HG03045 (cell line): ENCODE data around the gene UMODL1.
"Not testable (repeated sequence)": the region's sequence is repeated elsewhere in the genome, so short reads cannot be mapped to it uniquely, and the experiment has no call there.

Experiments used
- ATAC-seq: cut with Tn5 transposase; IDR thresholded peaks from one replicate; pipeline ENCODE4 v1.9.1; 2021; ENCODE audit warnings: mild to moderate bottlenecking, moderate library complexity; ENCODE audit not compliant: unreplicated experiment

The UMODL1 gene

DNA sequence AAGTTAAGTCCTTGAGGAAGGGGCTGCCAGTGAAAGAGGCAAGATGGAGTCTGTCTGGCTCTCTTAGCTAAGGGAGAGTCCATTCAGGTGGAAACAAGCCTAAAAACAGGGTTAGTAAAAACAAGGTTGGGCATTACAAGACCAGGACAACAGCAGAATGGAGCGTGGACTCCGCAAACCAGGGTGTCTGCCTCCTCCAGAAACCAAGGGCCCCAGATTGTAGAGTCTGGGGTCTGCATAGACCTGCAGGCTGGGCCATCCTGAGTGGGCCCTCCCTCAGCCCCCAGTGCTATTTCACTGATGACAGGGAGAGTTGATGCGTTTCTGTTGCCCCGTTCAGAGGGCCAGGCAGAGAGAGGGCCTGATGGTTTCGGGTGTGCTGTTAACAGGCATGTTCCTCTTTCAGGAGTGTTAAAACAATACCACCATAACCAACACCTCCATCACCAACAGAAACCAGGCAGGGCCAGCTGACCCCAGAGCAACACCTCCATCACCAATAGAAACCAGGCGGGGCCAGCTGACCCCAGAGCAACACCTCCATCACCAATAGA lies 6.6 kb downstream of the UMODL1 start:
- ATAC-seq: peak; percentile 82

DNA sequence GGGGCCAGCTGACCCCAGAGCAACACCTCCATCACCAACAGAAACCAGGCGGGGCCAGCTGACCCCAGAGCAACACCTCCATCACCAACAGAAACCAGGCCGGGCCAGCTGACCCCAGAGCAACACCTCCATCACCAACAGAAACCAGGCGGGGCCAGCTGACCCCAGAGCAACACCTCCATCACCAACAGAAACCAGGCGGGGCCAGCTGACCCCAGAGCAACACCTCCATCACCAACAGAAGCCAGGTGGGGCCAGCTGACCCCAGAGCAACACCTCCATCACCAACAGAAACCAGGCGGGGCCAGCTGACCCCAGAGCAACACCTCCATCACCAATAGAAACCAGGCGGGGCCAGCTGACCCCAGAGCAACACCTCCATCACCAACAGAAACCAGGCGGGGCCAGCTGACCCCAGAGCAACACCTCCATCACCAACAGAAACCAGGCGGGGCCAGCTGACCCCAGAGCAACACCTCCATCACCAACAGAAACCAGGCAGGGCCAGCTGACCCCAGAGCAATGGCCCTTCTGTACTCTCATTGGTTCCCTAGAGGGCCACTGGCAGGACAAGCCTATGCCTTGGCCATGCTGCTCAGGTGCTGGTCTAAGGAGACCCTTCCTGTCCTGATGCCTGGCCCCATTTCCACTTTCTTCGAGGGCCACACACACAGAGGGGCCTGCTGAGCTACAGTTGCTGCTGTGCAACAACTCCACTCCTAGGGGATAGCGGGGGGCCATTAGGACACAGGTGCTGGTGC lies 7.3 kb downstream of the UMODL1 start:
- not testable (repeated sequence) for ATAC-seq

DNA sequence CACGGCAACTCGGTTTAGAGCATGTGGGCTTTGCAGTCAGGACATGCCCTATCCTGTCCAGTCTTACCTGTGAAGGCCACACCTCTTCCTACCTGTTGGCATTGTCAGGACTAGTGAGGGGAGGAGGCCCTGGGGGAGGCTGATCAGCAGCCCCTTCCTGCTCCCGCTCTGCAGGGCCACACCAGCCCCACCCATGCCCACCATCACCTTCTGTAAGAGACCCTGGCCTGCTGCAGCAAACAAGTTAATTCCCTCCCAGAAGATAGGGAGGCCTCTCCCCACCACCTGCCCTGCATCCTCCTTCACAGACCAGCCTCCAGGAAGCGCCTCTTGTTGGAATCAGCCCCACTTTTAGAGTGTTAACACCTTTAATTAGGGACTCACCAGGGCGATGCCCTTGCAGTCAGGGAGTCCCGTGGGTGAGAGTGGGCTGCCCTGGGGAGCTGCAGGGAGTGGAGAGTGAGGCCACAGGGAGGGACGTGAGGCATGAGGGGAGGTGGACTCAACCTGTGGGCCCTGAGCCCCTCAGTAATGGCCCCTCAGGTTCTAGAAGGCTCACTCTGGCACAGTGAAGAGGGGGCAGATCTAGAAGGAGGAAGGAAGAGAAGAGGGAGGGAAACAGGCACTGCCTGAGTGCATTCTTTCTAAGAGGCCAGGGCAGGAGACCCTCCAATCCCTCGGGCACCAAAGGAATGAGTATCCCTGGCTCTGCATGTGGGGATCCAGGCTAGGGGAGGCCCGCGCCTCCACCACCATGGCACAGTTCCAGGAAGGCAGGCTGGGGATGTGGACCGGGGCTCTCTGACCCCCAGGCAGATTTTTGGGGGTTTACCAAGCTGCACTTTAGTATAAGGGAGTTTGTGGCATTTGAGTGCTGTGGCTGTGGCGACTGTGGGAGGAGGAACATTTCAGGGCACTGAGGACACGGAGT lies 8.2 kb downstream of the UMODL1 start:
- ATAC-seq: no peak

DNA sequence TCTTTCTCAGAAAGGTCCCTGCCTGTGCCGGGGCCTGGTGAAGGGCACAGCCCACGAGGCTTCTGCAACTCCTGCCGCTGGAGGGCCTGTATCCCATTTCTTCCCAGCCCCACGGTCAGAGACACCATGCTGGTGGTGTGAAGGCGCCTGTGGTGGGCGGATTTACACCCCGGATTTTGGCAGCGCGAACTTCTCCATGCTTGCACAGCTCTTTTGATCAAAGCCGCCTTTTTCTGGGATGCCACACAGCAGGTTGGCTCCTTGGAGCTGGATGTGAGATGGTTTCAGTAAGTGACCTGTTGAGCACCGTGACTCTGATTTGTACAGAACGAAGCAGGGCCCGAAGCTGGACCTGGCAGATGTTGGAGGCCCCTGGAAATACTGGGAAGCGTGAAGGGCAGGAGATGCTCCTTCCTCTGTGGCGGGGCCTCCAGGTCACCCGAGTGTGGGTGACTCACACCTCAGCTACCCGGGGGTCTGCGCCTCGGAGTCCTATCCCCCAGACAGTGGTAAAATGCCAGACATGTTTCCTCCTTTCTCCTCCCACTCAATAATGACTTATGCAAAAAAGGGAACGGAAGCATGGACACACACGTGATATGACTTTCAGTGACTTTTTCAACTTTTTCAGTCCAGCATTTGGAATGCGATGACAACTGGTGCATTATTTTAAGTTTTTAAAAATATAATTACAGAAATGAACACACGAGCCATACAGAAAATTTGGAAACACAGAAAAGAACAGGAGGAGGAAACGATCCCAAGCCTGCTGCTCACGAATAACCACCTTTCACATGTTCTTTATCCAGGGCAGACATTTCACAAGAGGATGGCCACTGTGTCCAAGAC lies 9.0 kb downstream of the UMODL1 start:
- ATAC-seq: no peak

DNA sequence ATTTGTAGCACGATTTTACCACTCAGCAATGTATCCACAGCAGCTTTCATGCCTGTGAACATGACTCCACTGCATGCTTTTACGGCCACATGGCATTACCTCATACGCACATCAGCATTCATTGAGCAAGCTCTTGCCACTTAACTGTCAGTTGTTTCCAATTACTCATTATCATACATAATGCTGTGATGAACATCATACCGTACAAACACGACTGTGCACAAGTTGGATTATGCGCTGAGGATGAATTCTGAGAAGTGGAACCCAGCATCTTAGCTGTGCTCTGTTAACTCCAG lies 9.6 kb downstream of the UMODL1 start:
- no peak for ATAC-seq

DNA sequence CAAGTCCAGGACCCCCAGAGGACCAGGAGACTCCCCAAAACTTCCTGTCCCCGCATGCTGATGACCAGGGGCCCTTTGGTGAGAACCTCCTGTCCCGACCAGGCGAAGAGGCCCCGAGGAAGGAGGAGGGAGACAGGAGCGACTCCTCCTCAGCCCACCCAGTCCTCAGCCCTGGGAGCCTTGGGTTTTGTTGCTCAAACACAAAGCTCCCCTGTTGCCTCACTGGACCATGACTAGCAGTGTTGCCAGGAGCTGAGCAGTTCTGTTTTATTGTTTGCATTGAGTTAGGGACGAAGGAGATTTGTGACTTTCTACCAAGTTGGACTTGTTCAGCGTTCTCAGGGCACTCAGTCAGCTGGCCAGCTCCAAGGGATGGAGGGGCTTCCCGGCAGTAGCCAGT lies 10.0 kb downstream of the UMODL1 start:
- ATAC-seq: no peak

DNA sequence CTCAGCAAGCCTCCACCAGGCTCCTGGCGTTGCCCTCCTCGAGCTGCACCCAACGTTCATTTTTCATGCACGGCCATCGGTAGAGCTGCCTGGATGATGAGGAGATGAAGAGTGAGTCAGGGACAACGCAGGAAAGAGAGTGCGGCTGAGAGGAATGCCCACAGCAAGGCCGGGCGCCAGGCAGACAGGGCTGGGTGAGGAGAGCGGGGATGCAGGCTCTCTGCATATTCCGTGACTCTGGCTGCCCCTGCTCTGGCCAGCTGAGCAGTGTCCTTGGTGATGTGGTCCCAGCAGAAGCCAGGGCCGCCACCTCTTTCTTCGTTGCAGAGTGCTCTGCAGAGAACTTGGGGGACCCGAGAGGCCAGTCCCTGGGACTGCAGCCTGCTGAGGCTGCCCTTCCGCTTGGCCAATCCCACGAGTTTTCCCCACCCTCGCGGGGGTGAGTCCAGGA lies 10.8 kb downstream of the UMODL1 start:
- ATAC-seq: no peak

DNA sequence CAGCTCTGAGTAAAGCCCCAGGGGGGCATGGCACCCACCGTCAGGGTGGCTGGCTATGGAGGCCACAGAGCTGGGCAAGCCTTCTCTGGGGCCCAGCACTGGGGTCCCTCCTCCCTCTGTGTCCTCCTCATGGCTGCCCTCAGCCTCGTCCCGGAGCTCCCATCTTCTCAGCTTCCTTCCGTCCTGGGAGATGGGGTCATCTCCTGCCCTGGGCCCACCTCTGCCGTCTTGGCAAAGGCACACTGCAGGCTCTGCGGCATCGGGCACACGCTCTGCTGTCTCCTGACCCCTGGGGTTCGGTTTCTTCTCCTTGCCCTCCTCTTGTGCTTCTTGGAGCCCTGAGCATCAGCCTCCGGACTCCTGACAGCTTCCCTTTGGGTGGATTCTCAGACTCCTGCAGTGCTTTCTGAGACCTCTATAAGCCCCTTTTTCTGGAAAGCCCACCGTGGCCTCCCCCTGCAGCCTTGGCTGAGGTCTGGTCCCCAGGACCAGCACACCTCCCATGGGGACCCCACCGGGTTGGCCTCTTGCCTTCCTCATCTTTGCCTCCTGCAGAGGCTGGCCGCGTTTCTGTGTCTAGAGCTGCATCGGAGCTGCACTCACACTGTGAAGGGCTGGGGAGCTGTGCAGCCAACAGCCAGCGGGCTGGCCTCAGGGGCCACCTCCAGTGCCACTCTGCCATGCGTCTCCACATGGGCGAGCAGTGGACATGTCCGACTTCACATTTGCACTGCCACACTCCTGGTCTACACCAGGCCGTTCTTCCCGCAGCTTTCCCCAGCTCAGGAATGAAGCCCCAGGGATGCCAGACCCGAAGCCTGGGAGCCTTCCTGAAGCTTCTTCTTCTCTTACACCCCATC lies 11.6 kb downstream of the UMODL1 start:
- ATAC-seq: no peak

DNA sequence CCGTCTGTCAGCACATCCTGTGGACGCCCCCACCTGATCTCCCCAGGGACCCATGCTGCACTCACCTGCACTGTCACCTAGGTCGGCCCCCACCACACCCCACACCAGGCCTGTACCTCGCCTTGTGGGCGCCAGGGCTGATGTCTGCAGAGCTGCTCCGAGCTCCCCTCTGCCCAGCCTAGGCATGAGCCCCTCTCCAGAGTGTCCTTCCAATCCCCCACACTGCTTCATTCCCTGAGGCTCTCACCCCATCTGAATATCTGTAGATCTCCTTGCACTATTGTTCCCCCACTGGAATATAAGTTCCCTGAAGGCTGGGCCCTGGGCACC lies 12.2 kb downstream of the UMODL1 start:
- ATAC-seq: no peak

DNA sequence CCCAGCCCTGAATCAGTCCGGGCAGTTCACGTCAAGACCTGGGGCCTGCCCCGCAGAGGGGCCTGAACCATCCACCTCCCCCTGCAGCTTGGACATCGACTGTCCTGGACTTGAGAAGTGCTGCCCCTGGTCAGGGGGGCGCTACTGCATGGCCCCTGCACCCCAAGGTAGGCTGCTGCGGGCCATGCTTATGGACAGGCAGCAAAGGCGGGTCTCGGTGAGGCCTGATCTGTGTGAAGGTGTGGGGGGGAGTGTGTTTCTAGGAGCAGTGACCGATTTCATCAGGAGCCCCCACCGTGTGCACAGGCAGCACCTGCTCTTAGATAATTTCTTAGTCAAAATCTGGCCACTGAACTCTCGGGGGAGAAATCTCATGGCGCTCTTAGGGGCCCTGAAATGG lies 13.0 kb downstream of the UMODL1 start:
- ATAC-seq: no peak

DNA sequence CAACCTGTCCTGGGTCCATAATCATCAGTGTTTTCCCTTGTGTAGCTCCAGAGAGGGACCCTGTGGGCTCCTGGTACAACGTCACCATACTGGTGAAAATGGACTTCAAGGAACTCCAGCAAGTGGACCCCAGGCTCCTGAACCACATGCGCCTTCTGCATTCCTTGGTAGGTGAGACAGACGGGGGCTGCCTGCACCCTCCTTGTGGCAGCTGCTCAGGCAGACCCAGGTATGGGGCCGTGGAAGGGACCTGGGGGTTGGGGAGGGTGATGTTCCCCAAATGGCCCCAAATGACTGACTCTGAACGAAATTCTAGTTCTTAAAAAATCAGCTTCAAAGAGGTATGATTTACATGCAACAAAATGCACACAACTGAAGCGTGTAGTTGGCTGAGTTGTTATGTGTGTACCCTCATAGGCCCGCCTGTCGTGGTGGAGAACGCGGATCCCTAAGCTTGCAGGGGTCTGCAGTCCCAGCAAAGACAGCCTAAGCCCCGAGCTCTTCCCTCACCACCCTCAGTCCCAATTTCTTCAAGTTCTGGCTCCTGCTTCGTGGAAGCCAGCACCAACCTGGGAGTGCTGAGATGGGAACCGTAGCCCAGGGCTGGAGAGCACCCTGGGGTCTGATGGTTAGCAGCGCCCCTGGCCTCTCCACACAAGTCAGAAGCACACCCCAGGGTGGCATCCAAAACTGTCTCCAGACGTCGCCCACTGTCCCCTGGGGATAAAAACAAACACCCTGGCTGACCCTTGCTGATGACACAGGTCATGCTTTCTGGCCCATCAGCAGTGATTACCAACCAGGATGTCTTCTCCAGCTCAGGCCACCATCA lies 14.3 kb downstream of the UMODL1 start:
- ATAC-seq: no peak

DNA sequence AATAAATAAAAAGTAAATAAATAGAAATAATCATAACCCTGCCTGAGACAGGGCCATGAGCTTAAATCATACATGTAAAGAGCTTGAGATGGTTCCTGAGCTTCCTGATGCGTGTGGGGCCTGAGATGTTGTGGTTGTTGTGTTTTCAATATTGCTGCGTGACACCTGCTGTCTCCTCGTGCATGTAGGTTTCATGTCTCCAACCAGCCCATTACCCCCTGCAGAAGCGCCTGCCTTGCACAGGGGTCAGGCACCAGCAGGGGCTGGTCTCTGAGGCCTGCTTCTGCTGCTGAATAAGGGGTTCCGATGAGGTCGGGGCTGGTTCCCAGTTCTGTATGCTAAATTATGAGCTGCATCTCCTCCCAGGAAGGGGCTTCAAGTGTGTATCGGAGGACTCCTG lies 15.9 kb downstream of the UMODL1 start:
- no peak for ATAC-seq

DNA sequence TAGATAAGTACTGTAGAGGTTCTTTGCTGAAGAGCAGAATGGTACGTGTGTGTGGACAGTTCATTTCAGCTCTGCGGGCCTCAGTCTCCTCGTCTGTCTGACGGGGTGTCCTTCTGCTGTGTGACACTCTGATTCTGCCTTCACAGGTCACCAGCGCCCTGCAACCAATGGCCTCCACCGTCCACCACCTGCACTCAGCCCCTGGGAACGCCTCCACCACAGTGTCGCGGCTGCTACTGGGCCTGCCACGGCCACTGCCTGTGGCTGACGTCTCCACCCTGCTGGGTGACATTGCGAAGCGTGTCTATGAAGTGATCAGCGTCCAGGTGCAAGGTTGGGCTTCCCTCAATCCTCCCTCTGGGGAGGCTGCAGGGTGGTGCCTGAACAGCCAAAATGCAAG lies 17.0 kb downstream of the UMODL1 start:
- ATAC-seq: no peak

DNA sequence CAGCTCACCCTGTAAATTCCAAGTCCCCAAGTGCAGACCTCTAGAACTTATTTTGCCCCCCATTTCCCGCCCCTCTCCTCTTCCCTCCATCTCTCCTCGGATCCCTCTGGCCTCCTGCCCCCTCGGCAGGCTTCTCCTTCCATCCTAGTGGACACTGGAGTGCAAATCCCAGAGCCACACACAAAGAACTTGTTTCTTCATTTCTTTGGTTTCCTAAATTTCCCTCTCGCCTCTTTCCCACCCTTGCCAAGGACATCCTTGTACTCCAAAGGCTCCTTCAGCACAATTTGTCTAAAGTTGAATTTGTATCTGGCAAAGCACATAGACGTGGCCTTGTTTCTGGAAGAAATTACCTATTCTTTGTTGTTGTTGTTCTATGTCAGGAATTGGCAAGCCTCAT lies 17.5 kb downstream of the UMODL1 start:
- no peak for ATAC-seq

DNA sequence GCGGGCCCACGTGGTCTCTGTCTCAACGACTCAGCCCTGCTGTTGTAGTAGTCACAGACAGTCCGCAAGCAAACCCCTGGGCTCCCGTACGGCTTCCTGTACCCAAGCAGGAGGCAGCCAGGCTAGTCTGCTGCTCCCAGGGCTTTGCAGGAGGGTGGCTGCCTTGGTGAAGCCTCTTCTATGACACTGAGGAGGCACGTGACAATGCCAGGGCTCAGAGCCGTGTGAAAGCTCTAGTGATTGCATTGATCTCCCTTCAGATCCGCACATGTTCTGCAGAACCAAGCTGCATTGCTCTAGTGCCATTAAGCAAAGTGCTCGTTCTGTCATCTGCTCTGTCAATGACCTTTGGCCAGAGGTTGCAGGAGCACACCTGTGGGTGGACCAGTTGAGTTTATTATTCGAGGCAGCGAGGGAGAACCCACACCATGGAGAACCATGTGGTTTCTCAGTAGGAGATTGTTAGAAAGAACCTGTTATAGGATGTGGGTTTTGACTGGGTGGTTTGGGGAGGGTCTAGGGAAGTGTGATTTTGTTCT lies 18.0 kb downstream of the UMODL1 start:
- ATAC-seq: no peak

DNA sequence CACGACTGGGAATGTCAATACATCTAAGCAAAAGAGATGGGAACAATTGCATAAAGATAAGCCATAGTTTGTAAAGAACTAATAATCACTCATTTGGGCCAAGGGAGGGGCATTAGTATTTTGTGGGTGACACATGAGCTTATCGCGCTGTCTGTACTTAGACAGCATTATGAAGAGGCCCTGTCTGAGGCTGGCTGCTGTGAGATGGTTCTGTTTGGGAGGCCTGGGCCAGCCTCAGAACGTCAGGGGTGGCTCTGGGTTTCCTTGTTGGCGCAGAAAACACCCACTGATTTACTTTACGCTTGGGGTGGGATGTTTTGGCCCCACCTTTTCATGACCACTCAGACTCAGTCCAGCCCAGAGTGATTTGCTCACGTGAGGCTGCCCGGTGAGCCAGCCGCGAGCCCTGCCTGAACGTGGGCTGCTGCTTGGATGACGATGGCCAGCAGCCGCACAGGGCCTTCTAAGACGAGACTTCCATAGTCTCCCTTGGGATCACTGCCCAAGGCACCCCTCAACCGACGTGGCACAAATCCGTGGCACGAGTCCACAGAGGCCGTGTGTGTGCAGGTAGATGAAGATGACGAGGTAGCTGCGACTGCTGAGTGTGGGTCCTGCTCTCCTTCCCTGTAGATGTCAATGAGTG lies 18.7 kb downstream of the UMODL1 start:
- ATAC-seq: no peak

DNA sequence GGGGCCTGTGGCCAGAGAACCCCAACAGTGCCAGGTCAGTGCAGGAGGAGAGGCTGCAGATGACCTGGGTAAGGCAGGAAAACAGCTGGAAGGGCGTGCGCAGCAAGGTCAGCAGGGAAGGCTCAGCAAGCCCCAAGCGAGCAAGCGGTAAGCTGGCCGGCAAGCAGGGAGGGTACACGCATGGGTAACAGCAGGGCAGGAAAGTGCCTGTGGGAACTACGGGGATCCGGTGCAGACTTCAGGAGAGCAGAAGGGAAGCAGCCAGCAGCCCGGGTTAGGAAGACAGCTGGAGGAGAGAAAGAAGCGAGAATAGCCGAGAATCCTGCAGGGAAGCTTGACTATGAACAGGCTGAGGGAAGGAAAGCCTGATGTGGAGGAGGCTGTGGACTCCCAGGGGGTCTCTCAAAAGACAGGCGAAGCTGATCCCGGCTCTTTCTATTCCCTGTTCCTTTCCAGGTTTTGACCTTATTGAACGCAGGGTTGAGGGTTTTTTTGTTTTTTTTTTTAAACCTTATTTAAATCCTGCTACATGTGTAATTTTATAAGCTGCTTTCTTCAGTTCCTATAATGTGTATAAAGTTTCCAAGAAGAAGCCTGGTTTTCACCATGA lies 20.9 kb downstream of the UMODL1 start:
- no peak for ATAC-seq

DNA sequence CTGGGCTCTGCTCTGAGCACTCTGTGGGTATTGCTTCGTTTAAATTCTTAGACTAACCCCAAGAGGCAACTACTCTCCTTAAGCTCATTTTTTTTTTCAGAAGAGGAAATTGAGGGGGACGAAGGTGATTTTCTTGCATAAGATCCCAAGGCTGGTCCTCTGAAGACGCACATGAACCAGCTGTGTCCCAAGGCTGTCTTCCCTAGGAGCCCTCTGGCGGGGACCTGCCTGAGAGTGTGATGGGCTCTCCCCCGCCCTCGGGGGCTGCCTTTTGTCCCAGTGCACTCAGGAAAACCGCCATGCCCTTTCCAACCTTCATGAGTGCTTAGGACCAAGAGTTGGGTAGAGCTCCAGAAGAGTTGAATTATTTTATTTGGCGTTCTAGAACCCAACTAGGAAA lies 21.7 kb downstream of the UMODL1 start:
- no peak for ATAC-seq
